GM10248 (cell line): ENCODE results near the gene PCCB.

ENCODE experiments used
- CTCF ChIA-PET: fragments of 300-600 bp; sonication (Branson Sonifier 250); formaldehyde crosslinking; extraction: SDS; loops from one replicate; lab custom pipeline; 2021; ENCODE audit warnings: antibody characterized with exemption; lab: Yijun Ruan, JAX
- POLR2A ChIA-PET: fragments of 350-650 bp; sonication (Branson Sonifier 250); formaldehyde crosslinking; extraction: SDS; loops from one replicate; lab custom pipeline; 2020; ENCODE audit warnings: antibody characterized with exemption; lab: Yijun Ruan, JAX
- DNase-seq: peaks from one replicate; pipeline ENCODE4 v3.0.0; 2012; ENCODE audit errors: extremely low spot score
- CTCF ChIP-seq: IDR thresholded peaks from 2 replicates; pipeline ENCODE4 v1.5.1; 2012; ENCODE audit warnings: mild to moderate bottlenecking, low read depth; ENCODE audit errors: extremely low read depth, missing control alignments, control extremely low read depth

PCCB gene

GRCh38 chr3:136235545-136235944 lies 14.6 kb upstream of the PCCB start:
- POLR2A ChIA-PET: no interaction called here
- no peak for TF ChIP-seq CTCF
- CTCF ChIA-PET: no interaction called here

GRCh38 chr3:136236109-136236508 lies 14.0 kb upstream of the PCCB start:
- CTCF ChIA-PET: no interaction called here

More at GRCh38 chr3:136235545-136235944, 14.6 kb upstream of the PCCB start:
- no peak for DNase-seq

GRCh38 chr3:136237103-136237502 lies 13.0 kb upstream of the PCCB start:
- DNase-seq: no peak
- TF ChIP-seq CTCF: no peak
- POLR2A ChIA-PET: no interaction called here
- CTCF ChIA-PET: no interaction called here

More at GRCh38 chr3:136236109-136236508, 14.0 kb upstream of the PCCB start:
- no peak for TF ChIP-seq CTCF
- DNase-seq: no peak
- POLR2A ChIA-PET: no interaction called here

GRCh38 chr3:136237961-136238649 lies 12.0 kb upstream of the PCCB start:
- POLR2A ChIA-PET: no interaction called here
- TF ChIP-seq CTCF: no peak
- CTCF ChIA-PET: interaction anchor here (1.2 to 2.5 kb wide), 3 partner anchors 10 to 515 kb away, joined by 3 to 7 read pairs (median 7); partner anchors contain the start of genes PCCB and STAG1
- DNase-seq: no peak

- CTCF ChIA-PET: interaction anchor here (1.2 to 2.5 kb wide), 3 partner anchors 9 to 514 kb away, joined by 3 to 7 read pairs (median 7); partner anchors contain the start of genes PCCB and STAG1
- POLR2A ChIA-PET: no interaction called here
- no peak for DNase-seq
- no peak for TF ChIP-seq CTCF
Observed at GRCh38 chr3:136239094-136239493, 11.0 kb upstream of the PCCB start.

- no peak for TF ChIP-seq CTCF
- POLR2A ChIA-PET: no interaction called here
- CTCF ChIA-PET: interaction anchor here (1.0 kb wide), 1 partner anchor 786 kb away, joined by 4 read pairs; no protein-coding TSS in a partner anchor
- DNase-seq: no peak
Observed at GRCh38 chr3:136245691-136246090, 4.4 kb upstream of the PCCB start.
